HG02885 (cell line): ENCODE results near the gene TMEM91.
"Not testable (repeated sequence)": the region's sequence is repeated elsewhere in the genome, so short reads cannot be mapped to it uniquely, and the experiment has no call there.

Source experiments
- ATAC-seq: cut with Tn5 transposase; IDR thresholded peaks from one replicate; pipeline ENCODE4 v1.9.1; 2021; ENCODE audit warnings: mild to moderate bottlenecking; ENCODE audit not compliant: unreplicated experiment, poor library complexity

Gene TMEM91

GRCh38 chr19:41376241-41376997 is at the start of gene TMEM91:
TSS of gene TMEM91 (plus strand) at chr19:41376533. CDS start at chr19:41378310, 1,777 bp downstream.
- no peak for ATAC-seq

GRCh38 chr19:41327076-41327575 is 49.2 kb upstream of the TMEM91 start:
- ATAC-seq = no peak

GRCh38 chr19:41327576-41328156 is 48.7 kb upstream of the TMEM91 start:
- peak; percentile 66 for ATAC-seq

- peak; percentile 12 for ATAC-seq
Measured at GRCh38 chr19:41328157-41328841, 48.0 kb upstream of the TMEM91 start.

GRCh38 chr19:41328842-41329225 is 47.5 kb upstream of the TMEM91 start:
- no peak for ATAC-seq

GRCh38 chr19:41330481-41330880 is 45.9 kb upstream of the TMEM91 start:
- ATAC-seq = no peak

GRCh38 chr19:41330946-41331678 is 45.2 kb upstream of the TMEM91 start:
- no peak for ATAC-seq

GRCh38 chr19:41332000-41332399 is 44.3 kb upstream of the TMEM91 start:
- no peak for ATAC-seq

GRCh38 chr19:41332468-41332867 is 43.9 kb upstream of the TMEM91 start:
- ATAC-seq = no peak

GRCh38 chr19:41334793-41335192 is 41.5 kb upstream of the TMEM91 start:
- no peak for ATAC-seq

- no peak for ATAC-seq
Measured at GRCh38 chr19:41335467-41335866, 40.9 kb upstream of the TMEM91 start.

GRCh38 chr19:41339936-41340335 is 36.4 kb upstream of the TMEM91 start:
- ATAC-seq = no peak

GRCh38 chr19:41341669-41342490 is 34.5 kb upstream of the TMEM91 start:
- no peak for ATAC-seq

GRCh38 chr19:41344162-41344561 is 32.2 kb upstream of the TMEM91 start:
- ATAC-seq = no peak

- ATAC-seq = not testable (repeated sequence)
Measured at GRCh38 chr19:41346916-41347315, 29.4 kb upstream of the TMEM91 start.

GRCh38 chr19:41350735-41351338 is 25.5 kb upstream of the TMEM91 start:
- peak; percentile 1 for ATAC-seq

GRCh38 chr19:41351339-41352245 is 24.7 kb upstream of the TMEM91 start:
- ATAC-seq = peak; percentile 39

- ATAC-seq = no peak
Measured at GRCh38 chr19:41352279-41352608, 24.1 kb upstream of the TMEM91 start.
